ENCODE measurements around the gene OR6B2.
"Not testable (repeated sequence)": the region's sequence is repeated elsewhere in the genome, so short reads cannot be mapped to it uniquely, and the experiment has no call there.

OR6B2 gene

DNA sequence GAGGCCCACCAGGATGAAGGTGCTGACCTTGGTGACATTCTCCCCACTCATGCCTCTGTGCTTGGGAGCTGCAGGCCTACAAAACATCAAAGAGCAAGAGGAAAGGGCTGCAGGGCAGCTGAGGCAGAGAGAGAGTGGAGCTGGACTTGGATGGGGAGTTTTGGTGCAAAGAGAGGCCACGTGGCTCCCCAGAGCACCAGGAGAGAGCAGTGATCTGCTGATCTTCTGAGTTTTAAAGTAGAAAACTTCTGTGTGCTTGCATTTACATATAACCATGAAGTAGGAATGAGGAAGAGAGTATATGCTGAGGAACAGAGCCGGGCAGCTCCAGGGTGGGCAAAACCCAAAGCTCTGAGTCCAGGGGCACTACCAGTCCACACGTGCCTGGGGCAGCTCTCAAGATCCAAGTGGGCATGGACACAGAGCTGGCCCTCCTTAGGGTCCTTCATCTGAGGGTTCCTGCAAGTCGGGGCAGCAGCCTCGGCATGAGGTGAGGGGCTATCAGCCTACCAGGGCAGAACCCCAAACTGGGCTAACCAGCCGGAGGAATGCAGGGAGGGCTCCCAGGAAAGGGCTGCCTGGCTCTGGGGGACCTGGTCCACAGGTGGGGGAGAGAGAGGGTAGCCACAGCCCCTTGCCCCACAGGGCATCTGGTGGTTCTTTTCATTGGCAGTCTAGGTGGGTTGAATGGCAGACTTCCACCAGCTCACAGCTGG is at the start of gene OR6B2:
OR6B2 (minus strand) TSS at position 51 of the 716 bp plus-strand sequence; CDS start at position 51, 0 bp downstream.
- no peak for DNase-seq (ENCODE audit: low spot score)

DNA sequence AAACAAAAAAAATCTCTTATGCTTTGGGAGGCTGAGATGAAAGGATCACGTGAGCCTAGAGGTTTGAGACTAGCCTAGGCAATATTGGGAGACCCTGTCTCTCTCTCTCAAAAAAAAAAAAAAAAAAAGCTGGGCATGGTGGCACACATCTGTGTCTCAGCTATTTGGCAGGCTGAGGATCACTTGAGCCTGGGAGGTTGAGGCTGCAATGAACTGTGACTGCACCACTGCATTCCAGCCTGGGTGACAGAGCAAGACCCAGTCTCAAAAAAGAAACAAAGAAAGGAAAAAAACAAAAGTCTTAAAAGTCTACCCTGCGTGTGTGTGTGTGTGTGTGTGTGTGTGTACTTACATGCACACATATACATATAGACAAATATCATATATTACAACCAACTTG is 48.4 kb upstream of the OR6B2 start:
- no peak for DNase-seq (ENCODE audit: low spot score)

DNA sequence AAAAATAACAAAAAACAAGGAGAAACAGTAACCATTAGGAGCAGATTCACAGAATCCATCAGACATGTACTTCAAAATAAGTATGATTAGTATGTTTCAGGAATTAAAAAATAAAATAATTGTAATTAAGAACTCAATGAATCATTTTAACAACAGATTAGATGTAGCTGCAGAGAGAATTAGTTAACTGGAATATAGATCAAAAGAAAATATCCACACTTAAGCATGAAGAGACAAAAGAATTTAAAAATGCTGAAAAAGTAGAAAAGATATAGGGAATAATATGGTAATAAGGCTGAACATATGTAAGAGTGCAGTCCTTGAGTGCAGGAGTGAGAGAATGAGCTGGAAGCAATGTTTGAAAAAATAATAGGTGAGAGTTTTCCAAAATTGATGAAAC is 47.2 kb upstream of the OR6B2 start:
- DNase-seq (ENCODE audit: low spot score) = no peak

DNA sequence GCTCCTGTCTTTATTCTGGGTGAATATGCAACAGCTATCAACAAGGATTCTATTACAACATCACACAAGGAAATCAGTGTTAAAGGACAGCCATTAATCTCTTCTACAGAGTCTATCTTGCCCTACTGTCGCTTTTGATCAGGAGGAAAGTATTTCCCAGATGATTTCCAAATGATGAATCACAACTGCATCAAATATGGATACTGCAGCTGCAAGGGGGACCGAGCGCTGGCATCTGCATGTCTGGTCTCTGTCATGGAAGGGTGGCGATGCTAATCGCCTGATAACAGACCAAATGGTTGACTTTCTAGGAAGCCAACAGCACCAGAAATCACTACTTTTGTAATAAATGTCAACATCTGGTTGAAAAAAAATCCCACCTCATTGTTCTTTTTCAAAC is 44.3 kb upstream of the OR6B2 start:
- no peak for DNase-seq (ENCODE audit: low spot score)

DNA sequence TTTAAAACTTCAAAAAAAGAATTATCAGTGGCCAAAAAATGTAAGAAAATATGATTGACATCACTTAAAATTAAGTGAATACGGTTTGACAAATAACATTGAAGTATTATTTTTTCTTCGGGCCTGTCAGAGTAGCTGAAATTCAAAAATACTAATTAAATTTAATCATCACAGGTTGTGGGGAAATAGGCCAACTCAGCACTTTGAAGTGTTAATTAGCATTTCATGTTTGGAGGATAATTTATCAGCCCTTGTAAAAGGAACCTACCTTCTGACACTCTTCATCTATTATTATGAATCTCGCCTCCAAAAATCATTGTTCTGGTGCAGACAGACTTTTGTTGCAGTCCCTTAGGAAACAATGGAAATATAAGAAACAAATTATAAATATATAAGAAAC is 40.7 kb upstream of the OR6B2 start:
- no peak for DNase-seq (ENCODE audit: low spot score)

DNA sequence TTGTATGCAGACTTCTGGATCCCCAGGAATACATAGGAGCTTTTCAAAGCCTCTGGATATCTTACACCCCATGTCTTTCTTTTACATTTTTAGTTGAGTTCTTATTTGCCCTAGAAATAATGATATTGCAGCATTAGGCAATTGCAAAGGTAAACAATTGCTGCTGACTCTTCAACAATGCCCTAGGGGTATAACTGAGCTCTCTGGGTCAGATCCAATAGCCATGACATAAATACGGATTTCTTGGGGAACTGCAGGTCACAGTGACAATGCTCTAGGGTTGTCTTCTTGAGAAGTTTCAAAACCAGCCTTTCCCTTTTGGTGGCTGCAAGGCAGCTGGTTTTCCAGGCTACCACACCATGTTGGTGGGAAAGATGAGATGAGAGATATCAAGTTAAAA is 39.6 kb upstream of the OR6B2 start:
- no peak for DNase-seq (ENCODE audit: low spot score)

DNA sequence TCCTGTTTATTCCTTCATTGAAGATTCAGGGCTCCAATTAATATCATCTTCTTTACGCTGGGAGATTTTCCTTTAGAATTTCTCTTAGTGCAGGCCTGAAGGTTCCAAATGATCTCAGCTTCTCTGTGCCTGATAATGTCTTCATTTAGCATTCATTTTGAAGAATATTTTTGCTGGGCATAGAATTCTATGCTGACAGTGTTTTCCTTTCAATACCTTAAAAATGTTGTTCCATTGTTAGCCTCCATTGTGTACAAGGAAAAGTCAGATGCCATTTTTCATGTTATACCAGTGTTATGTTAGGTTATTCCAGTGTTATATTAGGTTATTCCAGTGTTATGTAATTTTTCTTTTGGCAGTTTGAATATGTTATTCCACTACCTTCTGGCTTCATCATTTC is 38.0 kb upstream of the OR6B2 start:
- no peak for DNase-seq (ENCODE audit: low spot score)

DNA sequence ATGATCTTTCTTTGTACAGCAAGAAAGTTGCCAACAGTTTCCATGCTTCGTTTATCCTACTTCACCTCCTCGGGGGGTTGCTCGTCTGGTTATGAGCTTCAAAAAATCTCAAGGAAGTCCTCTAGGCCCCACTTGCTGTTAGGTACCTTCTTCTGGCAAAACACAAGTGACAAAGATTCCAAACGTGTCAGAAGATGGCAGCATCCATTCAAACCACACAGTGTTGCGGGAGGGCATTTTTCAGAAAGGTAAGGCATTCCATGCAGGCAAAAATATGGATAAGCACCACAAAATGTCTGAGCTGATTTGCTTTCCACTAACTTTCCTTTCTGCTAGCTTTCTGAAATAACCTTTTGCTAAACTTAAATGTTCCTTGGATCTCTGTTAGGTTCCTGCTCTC is 36.3 kb upstream of the OR6B2 start:
- DNase-seq (ENCODE audit: low spot score) = no peak

DNA sequence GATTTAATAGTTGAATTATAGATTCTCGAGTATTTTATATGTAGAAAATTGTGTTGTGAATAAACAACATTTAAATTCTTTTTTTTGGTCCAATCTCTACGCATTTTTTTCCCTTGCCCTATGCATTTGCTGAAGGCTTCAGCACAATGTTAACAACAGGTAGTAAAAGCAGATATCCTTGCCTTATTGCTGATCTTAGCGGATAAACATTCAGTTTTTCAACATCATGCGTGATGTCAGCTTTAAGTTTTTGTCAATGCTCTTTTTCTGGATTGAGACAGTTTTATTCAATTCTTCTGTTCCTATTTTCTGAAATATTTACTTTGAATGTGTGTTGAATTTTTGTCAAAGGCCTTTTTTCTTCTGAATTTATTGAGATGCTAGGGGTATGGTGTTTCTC is 34.7 kb upstream of the OR6B2 start:
- no peak for DNase-seq (ENCODE audit: low spot score)

DNA sequence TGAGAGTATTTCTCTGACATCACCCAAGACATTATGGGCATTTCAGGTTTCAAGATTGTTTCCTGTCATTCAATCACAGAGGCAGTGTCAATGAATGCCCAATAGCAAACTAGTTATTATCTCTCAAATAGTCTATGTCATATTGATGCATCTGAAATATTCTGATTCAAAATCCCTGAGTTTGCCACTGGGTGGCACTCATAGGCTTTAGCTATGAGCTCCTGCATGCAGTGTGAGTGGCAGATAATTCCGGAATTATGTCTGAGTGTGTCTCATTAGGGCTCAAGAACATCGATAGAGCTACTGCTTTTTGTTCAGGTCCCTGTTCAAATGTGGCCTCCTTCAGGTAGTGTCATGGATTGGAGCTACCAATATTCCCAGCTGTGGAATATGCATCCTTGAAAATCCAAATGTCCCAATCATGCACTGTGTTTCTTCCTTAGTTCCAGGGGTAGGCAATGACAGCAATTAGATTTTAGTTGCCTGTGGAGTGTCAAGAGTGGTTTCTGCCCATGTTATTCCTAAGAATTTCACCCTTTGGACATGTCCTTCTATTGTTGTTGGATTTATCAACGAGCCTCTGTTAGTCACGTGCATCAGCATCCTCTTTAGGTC is 30.9 kb upstream of the OR6B2 start:
- DNase-seq (ENCODE audit: low spot score) = peak; percentile 29

DNA sequence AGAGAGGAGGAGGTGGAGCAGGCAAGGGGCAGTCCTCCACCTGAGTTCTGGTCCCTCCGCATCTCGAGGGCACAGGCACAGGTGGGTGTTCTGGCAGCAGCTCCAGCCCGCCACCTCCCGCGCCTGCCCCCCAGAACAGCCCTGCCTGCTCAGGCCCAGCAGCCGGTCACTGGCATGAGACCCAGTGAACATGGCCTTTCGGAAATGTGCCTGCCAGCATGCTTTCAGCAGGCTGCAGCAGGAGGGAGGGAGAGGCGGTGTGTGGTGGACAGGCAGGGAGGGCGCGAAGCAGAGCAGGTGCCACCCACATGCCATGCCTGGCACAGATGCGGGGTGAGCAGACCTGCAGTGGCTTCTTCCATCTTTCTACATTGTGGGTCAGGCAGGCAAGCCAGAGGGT is 26.4 kb upstream of the OR6B2 start:
- no peak for DNase-seq (ENCODE audit: low spot score)

DNA sequence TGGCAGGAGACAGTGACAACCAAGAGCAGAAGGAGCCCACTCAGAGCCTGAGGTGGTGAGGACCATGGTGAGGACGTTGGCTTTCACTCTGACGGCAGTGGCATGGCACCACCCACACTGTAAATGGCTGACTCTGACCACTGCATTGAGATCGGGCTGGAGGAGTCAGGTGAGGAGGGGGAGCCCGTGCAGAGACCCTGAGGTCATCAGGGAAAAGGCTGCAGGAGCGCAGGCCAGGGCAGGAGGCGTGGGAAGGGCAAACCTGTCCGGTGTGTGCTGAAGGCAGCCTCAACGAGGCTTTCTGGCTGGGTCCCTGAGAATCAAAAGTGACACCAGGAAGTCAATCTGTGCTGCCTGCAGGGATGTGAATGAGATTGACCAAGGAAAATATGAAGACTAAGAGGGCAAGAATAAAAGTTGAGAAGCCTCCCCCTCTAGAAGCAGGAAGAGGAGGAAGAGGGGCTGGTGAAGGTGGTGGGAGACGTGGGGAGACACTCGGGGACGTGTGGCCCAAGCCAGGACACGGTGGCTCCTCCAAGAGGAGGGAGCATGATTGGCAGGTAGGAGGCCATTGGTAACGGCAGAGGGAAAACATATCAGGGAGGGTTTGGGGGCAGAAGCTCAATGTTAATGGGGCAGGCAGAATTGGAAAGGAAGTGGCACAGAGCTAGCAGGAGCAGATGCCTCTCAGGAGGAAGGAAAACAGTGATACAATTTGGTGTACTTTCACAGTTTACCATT is 25.1 kb upstream of the OR6B2 start:
- no peak for DNase-seq (ENCODE audit: low spot score)

DNA sequence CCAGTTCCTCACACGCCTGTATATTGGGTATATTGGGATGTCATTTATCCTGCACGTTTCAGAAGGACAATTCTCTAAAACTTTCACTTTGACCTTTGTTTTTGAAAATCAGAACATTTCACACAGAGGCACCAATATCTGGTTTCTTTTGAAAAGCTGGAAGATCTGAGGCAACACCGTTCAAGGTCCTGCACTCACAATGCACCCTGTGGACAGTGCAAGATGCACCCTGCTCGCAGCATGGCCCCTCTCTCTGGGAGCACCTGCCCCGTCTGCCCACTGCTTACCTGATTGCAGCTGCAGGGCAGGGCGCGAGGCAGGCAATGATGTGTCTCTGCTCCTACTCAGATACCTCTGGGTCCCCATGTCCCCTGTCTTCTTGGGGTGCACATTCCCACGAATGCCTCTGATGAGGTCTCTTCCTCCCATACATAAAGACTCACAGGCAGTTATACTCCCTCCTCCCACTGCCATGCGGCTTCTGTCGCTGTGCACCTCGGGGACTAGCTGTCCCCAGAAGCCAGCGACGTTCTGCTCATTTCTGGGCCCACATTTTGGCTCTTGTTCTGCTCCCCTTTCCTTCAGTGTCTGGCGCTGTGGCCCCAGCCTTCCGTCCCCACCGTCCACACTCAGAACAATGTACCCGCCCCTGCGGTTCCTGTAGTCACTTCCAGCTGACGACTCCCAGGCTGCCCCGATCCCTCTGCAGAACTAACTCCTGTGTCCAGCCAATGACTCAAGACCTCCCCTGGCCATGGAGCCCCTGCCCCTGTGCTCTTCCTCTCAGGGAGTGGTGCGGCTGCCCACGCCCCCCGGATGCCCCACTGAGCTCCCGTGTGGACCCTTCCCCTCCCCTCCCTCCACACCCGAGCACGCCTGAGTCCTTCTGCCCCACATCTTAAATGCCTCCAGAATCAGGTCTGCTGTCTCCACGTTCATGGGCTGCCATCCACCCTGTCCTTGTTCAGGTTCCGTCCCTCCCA is 23.2 kb upstream of the OR6B2 start, which contains the start of gene OR6B3:
OR6B3 (minus strand) TSS at position 349 of the 983 bp plus-strand sequence.
- DNase-seq (ENCODE audit: low spot score) = no peak

DNA sequence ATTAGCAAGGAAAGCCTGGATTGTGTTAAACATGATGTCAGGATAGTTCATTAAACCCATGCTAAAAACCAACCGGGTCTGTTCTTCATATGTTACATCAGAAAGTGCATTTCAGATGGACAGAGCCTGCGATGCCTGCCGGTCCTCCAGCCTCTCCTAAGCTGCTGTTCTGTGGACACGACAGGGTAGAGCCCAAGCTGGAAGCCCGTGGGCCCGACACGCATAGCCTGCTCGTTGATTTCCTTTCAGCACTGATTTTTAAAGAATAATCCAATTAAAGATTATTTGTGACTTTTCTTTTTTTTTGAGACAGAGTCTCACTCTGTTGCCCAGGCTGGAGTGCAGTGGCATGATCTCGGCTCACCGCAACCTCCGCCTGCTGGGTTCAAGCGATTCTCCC is 22.3 kb upstream of the OR6B2 start:
- DNase-seq (ENCODE audit: low spot score) = no peak

DNA sequence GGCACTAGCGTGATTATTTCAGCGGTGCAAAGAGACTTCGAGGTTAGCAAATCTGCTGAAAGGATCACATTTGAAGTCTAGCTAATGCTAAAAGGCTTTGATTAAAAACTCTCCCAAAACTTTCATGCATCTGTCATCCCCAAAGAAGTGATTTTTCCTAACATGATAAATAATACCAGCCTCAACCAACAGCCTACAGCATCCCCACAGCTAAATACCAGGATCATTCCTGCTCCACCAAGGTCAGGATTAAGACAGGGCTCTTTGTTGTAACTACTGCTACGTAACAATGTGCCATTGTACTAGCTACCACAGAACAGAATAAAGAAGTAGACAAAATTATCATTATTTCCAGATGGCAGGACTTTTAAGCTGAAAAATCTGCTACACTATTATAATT is 21.5 kb upstream of the OR6B2 start:
- no peak for DNase-seq (ENCODE audit: low spot score)

DNA sequence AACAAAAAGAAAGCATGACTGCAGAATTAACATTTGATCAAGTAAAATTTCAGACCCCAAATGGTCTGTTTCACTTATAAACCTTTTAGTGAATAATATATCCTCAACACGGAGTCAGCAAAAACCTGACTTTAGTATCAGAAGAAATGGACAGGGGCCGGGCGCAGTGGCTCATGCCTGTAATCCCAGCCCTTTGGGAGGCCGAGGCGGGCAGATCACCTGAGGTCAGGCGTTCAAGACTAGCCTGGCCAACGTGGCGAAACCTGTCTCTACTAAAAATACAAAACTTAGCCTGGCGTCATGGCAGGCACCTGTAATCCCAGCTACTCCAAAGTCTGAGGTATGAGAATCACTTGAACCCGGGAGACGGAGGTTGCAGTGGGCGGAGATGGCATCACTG is 20.0 kb upstream of the OR6B2 start:
- DNase-seq (ENCODE audit: low spot score) = no peak

DNA sequence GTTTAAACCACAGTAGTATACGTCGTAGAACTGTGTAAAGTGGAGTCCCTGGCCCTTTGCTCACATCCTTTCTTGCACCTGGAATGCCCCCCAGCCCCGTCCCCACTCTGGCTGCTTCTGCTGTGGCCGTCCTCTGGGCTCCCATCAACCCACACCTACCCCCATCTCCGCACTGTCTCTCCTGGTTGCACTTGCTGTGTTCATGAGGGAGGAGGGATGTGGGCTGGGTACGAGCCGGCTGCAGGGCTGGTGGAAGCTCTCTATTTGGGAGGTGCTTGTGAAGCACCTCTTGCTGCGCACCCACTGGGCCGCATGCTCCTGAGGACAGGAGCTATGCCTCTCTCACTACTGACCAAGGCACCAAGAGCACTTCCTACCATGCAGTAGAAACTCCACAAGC is 18.0 kb upstream of the OR6B2 start:
- DNase-seq (ENCODE audit: low spot score) = no peak

DNA sequence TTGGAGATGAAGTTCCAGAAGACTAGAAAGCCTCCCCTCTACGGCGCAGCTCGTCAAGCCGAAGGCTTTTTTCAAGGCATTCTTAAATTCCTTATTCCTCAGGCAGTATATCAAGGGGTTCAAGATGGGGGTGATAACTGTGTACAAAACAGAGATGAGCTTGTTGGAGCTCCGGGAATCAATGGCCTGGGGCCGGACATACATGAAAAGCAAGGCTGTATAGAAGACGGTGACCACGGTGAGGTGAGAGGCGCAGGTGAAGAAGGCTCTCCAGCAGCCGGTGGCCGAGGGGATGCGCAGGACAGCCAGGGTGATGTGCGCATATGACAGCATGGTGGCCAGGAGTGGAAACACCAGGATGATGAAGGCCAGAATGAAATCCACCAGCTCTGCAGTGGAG is 14.9 kb upstream of the OR6B2 start:
- DNase-seq (ENCODE audit: low spot score) = no peak

DNA sequence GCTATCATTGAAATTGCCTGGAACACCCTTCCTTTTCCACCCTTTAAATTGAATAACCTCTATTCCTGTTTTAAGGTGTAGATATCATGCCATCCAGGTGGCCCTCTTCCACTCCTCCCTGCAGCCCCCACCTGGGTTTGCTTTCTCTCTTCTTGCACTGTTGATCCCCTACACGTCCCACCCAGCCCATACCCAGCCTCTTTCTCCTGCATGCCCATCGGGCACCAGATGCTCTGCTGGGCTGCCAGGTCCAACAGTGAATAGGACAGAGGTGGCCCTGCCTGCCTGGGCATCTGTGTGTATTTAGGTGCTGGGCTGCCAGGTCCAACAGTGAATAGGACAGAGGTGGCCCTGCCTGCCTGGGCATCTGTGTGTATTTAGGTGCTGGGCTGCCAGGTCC is 13.9 kb upstream of the OR6B2 start:
- DNase-seq (ENCODE audit: low spot score) = not testable (repeated sequence)

DNA sequence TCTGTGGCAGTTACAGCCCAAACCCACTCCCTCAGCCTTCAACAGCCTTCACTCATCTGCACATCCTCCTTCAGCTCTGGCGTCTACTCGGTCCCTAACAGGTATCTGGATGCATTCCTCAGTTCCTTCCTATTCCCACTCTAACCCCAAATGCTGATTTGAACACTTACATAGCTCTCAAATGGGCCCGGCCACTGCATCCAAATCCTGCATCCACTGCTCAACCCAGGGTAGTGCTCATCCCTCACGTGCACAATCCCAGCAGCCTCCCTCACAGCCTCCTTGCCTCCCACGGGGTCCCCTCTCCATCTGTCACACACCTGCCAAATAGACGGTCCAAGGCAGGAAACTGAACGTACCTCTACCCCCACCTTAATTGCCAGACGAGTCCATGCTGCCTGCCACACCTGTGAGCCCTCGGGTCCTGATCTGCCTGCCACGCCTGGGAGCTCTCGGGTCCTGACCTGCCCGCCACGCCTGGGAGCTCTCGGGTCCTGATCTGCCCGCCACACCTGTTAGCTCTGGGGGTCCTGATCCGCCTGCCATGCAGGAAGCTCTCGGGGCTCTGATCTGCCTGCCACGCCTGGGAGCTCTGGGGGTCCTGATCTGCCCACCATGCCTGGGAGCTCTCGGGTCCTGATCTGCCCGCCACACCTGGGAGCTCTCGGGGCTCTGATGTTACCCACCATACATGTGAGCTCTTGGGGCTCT is 13.2 kb upstream of the OR6B2 start:
- DNase-seq (ENCODE audit: low spot score) = no peak

DNA sequence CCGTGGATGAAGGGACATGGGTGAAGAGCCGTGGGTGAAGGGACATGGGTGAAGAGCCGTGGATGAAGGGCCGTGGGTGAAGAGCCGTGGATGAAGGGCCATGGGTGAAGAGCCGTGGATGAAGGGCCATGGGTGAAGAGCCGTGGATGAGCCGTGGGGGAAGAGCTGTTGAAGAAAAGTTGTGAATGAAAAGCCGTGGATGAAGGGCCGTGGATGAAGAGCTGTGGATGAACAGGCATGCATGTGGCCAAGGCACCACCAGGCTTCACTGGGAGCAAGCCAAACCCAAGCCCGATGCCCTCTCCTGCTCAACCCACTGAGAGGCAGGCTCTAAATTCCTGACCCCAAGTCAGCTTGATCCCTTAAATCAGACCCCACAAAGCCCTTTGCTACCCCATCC is 12.5 kb upstream of the OR6B2 start:
- DNase-seq (ENCODE audit: low spot score) = no peak
